Osteocyte (in vitro differentiated cells): ENCODE results near the gene SERINC5. TPM values are rescaled to one million over a fixed set of nuclear protein-coding genes. Genes with fewer than 3 reads are reported as not detected.
"Not testable (repeated sequence)": the region's sequence is repeated elsewhere in the genome, so short reads cannot be mapped to it uniquely, and the experiment has no call there.

Experiments used
- DNase-seq: peaks from one replicate; pipeline ENCODE4 v3.0.0; 2021; ENCODE audit warnings: mixed read lengths; ENCODE audit not compliant: unreplicated experiment; ENCODE audit errors: extremely low spot score
- H3K27ac Mint-ChIP-seq: one replicate; pipeline ENCODE4 v1.8.0; 2021; ENCODE audit warnings: mild to moderate bottlenecking, mixed read lengths; ENCODE audit not compliant: unreplicated experiment
- H3K27me3 Mint-ChIP-seq: one replicate; pipeline ENCODE4 v1.8.0; 2021; ENCODE audit warnings: mixed read lengths; ENCODE audit not compliant: unreplicated experiment
- H3K36me3 Mint-ChIP-seq: one replicate; pipeline ENCODE4 v1.8.0; 2021; ENCODE audit warnings: mixed read lengths; ENCODE audit not compliant: unreplicated experiment
- H3K4me1 Mint-ChIP-seq: one replicate; pipeline ENCODE4 v1.8.0; 2021; ENCODE audit warnings: mixed read lengths; ENCODE audit not compliant: unreplicated experiment
- H3K4me3 Mint-ChIP-seq: one replicate; pipeline ENCODE4 v1.8.0; 2021; ENCODE audit warnings: mild to moderate bottlenecking, moderate library complexity, mixed read lengths; ENCODE audit not compliant: unreplicated experiment
- H3K9me3 Mint-ChIP-seq: one replicate; pipeline ENCODE4 v1.8.0; 2021; ENCODE audit warnings: mixed read lengths; ENCODE audit not compliant: unreplicated experiment
- CTCF ChIP-seq: fragments of 200-600 bp; sonication (generic); IDR thresholded peaks from 2 replicates; pipeline ENCODE4 v1.5.0; 2021; ENCODE audit warnings: antibody characterized with exemption, mild to moderate bottlenecking, moderate library complexity
- total RNA-seq: library from RNA; stranded (reverse); gene quantifications from 2 replicates; pipeline ENCODE4 v1.2.1, GENCODE V29; 2021

The SERINC5 gene
- total RNA-seq, 1 donor from 2014 or later = 43.2 TPM

- DNase-seq = no peak
- no peaks in the 10 kb centered on the region for H3K4me1 Mint-ChIP-seq
- H3K4me3 Mint-ChIP-seq = no peak overlapping the region
- no peaks in the 10 kb centered on the region for H3K9me3 Mint-ChIP-seq
- no peak for TF ChIP-seq CTCF
- H3K27ac Mint-ChIP-seq = no peak overlapping the region
- no peaks in the 10 kb centered on the region for H3K36me3 Mint-ChIP-seq
- H3K27me3 Mint-ChIP-seq = peaks cover 17% of the 10 kb centered on the region
Measured at GRCh38 chr5:80283360-80283759, 27.5 kb upstream of the SERINC5 start.

- Mint-ChIP-seq H3K9me3 (no peaks in the 10 kb centered on the region), H3K27ac (no peak overlapping the region), H3K4me1 (peaks cover 6% of the 10 kb centered on the region), H3K4me3 (no peak overlapping the region), H3K27me3 (peaks cover 17% of the 10 kb centered on the region), H3K36me3 (no peaks in the 10 kb centered on the region)
- no peak for DNase-seq
- TF ChIP-seq CTCF = no peak
Measured at GRCh38 chr5:80282054-80282453, 26.2 kb upstream of the SERINC5 start.

- Mint-ChIP-seq H3K27ac (no peak overlapping the region), H3K27me3 (no peaks in the 10 kb centered on the region), H3K36me3 (no peaks in the 10 kb centered on the region), H3K9me3 (no peaks in the 10 kb centered on the region), H3K4me3 (no peak overlapping the region), H3K4me1 (peaks cover 6% of the 10 kb centered on the region)
- no peak for DNase-seq
- no peak for TF ChIP-seq CTCF
Measured at GRCh38 chr5:80277191-80277590, 21.3 kb upstream of the SERINC5 start.

GRCh38 chr5:80276186-80276585 is 20.3 kb upstream of the SERINC5 start:
- peaks cover 6% of the 10 kb centered on the region for H3K4me1 Mint-ChIP-seq
- H3K27me3 Mint-ChIP-seq = no peaks in the 10 kb centered on the region
- H3K4me3 Mint-ChIP-seq = no peak overlapping the region
- no peaks in the 10 kb centered on the region for H3K36me3 Mint-ChIP-seq
- no peaks in the 10 kb centered on the region for H3K9me3 Mint-ChIP-seq
- no peak for TF ChIP-seq CTCF
- no peak for DNase-seq
- no peak overlapping the region for H3K27ac Mint-ChIP-seq

GRCh38 chr5:80275347-80275746 is 19.5 kb upstream of the SERINC5 start:
- peaks cover 6% of the 10 kb centered on the region for H3K4me1 Mint-ChIP-seq
- H3K27me3 Mint-ChIP-seq = no peaks in the 10 kb centered on the region
- peak; percentile 63 for TF ChIP-seq CTCF
- no peaks in the 10 kb centered on the region for H3K36me3 Mint-ChIP-seq
- H3K4me3 Mint-ChIP-seq = no peak overlapping the region
- DNase-seq = no peak
- H3K9me3 Mint-ChIP-seq = no peaks in the 10 kb centered on the region
- H3K27ac Mint-ChIP-seq = no peak overlapping the region

GRCh38 chr5:80270543-80270942 is 14.7 kb upstream of the SERINC5 start:
- not testable (repeated sequence) for H3K36me3 Mint-ChIP-seq, H3K27ac Mint-ChIP-seq, H3K9me3 Mint-ChIP-seq, H3K4me3 Mint-ChIP-seq, H3K27me3 Mint-ChIP-seq, DNase-seq, H3K4me1 Mint-ChIP-seq
